ENCODE results near the gene RHEBL1.

Gene RHEBL1

GRCh38 chr12:49037947-49038237, 31.9 kb downstream of the RHEBL1 start:
- no peak for DNase-seq (ENCODE audit: extremely low spot score)
- ChIA-PET POLR2A (interaction anchor here (1.5 kb wide), 1 partner anchor 18 kb away, joined by 3 read pairs; no protein-coding TSS in a partner anchor), CTCF (interaction anchor here (0.7 to 1.5 kb wide), 2 partner anchors 10 to 18 kb away, joined by 3 read pairs; no protein-coding TSS in a partner anchor)
- TF ChIP-seq LEF1 (IDR thresholded peaks at IDR 0.05; ENCODE audit: borderline replicate concordance) (no peak), SP1 (IDR thresholded peaks at IDR 0.05) (no peak), ZNF384 (IDR thresholded peaks at IDR 0.05) (no peak), CTBP1 (IDR thresholded peaks at IDR 0.05; ENCODE audit: borderline replicate concordance) (no peak), HDGF (IDR thresholded peaks at IDR 0.05; ENCODE audit: borderline replicate concordance) (no peak), ELF4 (IDR thresholded peaks at IDR 0.05) (no peak), PKNOX1 (IDR thresholded peaks at IDR 0.05) (no peak), SUZ12 (IDR thresholded peaks at IDR 0.05) (no peak), BHLHE40 (IDR thresholded peaks at IDR 0.05; ENCODE audit: borderline replicate concordance) (no peak), NFRKB (IDR thresholded peaks at IDR 0.05) (no peak), FOXA1 (IDR thresholded peaks at IDR 0.05) (no peak), TARDBP (IDR thresholded peaks at IDR 0.05) (no peak), FOXK2 (IDR thresholded peaks at IDR 0.05) (no peak), ARNT (IDR thresholded peaks at IDR 0.05) (no peak), FOXM1 (IDR thresholded peaks at IDR 0.05; ENCODE audit: borderline replicate concordance) (no peak), L3MBTL2 (conservative IDR thresholded peaks at IDR 0.05) (no peak)

DNA sequence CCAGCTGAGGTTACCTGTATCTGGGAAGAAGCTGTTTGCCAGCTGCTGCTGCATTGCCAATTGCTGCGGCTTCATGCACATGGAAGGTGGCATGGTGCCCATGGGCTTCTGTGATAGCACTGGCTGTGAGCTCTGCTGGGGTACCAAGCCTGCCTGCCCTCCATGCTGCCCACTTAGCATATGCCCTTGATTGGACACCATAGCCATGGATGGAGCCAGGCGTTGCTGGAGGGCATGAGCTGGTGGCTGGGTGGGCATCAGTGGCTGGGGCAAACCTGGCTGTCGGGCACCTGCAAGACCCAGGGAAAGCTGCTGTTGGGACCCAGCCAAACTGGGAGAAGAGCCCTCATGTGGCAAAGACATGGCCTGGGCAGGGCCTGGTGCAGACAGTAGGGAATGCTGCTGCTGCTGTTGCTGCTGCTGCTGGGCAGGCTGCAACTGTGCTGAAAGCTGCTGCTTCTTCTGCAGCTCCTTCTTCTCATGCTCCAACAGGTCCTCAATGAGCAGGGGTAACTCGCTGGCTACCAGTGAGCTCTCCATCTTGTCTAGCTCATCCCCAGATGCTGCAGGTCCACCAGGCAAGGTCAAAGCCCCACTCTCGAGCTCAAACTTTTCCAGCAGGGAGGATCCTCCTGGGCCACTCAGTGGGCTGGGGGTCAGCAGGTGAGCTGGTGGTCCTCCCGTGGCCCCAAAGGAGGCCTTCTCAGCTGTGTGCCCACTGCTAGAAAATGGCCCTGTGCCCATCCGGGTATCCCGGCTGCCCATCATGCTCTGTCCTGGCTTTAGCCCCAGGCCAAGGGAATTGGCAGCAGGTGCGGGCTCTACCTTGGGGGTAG, 32.5 kb downstream of the RHEBL1 start:
- ChIA-PET POLR2A (interaction anchor here (1.5 kb wide), 1 partner anchor 17 kb away, joined by 3 read pairs; no protein-coding TSS in a partner anchor), CTCF (interaction anchor here (1.2 kb wide), 1 partner anchor 16 kb away, joined by 5 read pairs; no protein-coding TSS in a partner anchor)
- no peak for DNase-seq (ENCODE audit: extremely low spot score)
- TF ChIP-seq FOXM1 (IDR thresholded peaks at IDR 0.05; ENCODE audit: borderline replicate concordance) = no peak
- no peak for TF ChIP-seq ELF4 (IDR thresholded peaks at IDR 0.05)
- TF ChIP-seq SP1 (IDR thresholded peaks at IDR 0.05) = no peak
- no peak for TF ChIP-seq TARDBP (IDR thresholded peaks at IDR 0.05)
- TF ChIP-seq FOXA1 (IDR thresholded peaks at IDR 0.05) = no peak
- TF ChIP-seq FOXK2 (IDR thresholded peaks at IDR 0.05) = no peak
- no peak for TF ChIP-seq ZNF384 (IDR thresholded peaks at IDR 0.05)
- no peak for TF ChIP-seq L3MBTL2 (conservative IDR thresholded peaks at IDR 0.05)
- TF ChIP-seq LEF1 (IDR thresholded peaks at IDR 0.05; ENCODE audit: borderline replicate concordance) = no peak
- TF ChIP-seq HDGF (IDR thresholded peaks at IDR 0.05; ENCODE audit: borderline replicate concordance) = no peak
- TF ChIP-seq SUZ12 (IDR thresholded peaks at IDR 0.05) = no peak
- TF ChIP-seq PKNOX1 (IDR thresholded peaks at IDR 0.05) = no peak
- no peak for TF ChIP-seq BHLHE40 (IDR thresholded peaks at IDR 0.05; ENCODE audit: borderline replicate concordance)
- no peak for TF ChIP-seq ARNT (IDR thresholded peaks at IDR 0.05)
- no peak for TF ChIP-seq CTBP1 (IDR thresholded peaks at IDR 0.05; ENCODE audit: borderline replicate concordance)
- TF ChIP-seq NFRKB (IDR thresholded peaks at IDR 0.05) = no peak

GRCh38 chr12:49036029-49036428, 33.8 kb downstream of the RHEBL1 start:
- DNase-seq (ENCODE audit: extremely low spot score) = no peak
- CTCF ChIA-PET = interaction anchor here (0.7 to 1.2 kb wide), 2 partner anchors 14 to 306 kb away, joined by 3 to 5 read pairs; no protein-coding TSS in a partner anchor
- TF ChIP-seq FOXK2 (IDR thresholded peaks at IDR 0.05) (no peak), ZNF384 (IDR thresholded peaks at IDR 0.05) (no peak), BHLHE40 (IDR thresholded peaks at IDR 0.05; ENCODE audit: borderline replicate concordance) (no peak), SUZ12 (IDR thresholded peaks at IDR 0.05) (no peak), L3MBTL2 (conservative IDR thresholded peaks at IDR 0.05) (no peak), SP1 (IDR thresholded peaks at IDR 0.05) (no peak), ARNT (IDR thresholded peaks at IDR 0.05) (no peak), FOXA1 (IDR thresholded peaks at IDR 0.05) (no peak), PKNOX1 (IDR thresholded peaks at IDR 0.05) (no peak), ELF4 (IDR thresholded peaks at IDR 0.05) (no peak), TARDBP (IDR thresholded peaks at IDR 0.05) (no peak), CTBP1 (IDR thresholded peaks at IDR 0.05; ENCODE audit: borderline replicate concordance) (no peak), FOXM1 (IDR thresholded peaks at IDR 0.05; ENCODE audit: borderline replicate concordance) (no peak), NFRKB (IDR thresholded peaks at IDR 0.05) (no peak)
- POLR2A ChIA-PET = no interaction called here

- POLR2A ChIA-PET = interaction anchor here (1.0 to 1.2 kb wide), 3 partner anchors 7 to 24 kb away, joined by 3 read pairs; no protein-coding TSS in a partner anchor
Measured at GRCh38 chr12:49034286-49034622, 35.5 kb downstream of the RHEBL1 start.

More at GRCh38 chr12:49034286-49034622, 35.5 kb downstream of the RHEBL1 start:
- no peak for DNase-seq (ENCODE audit: extremely low spot score)
- CTCF ChIA-PET = interaction anchor here (1.2 kb wide), 1 partner anchor 10 kb away, joined by 6 read pairs; no protein-coding TSS in a partner anchor
- TF ChIP-seq LEF1 (IDR thresholded peaks at IDR 0.05; ENCODE audit: borderline replicate concordance) = no peak
- no peak for TF ChIP-seq BHLHE40 (IDR thresholded peaks at IDR 0.05; ENCODE audit: borderline replicate concordance)
- TF ChIP-seq ARNT (IDR thresholded peaks at IDR 0.05) = no peak
- TF ChIP-seq ELF4 (IDR thresholded peaks at IDR 0.05) = no peak
- no peak for TF ChIP-seq PKNOX1 (IDR thresholded peaks at IDR 0.05)
- TF ChIP-seq FOXA1 (IDR thresholded peaks at IDR 0.05) = no peak
- no peak for TF ChIP-seq CTBP1 (IDR thresholded peaks at IDR 0.05; ENCODE audit: borderline replicate concordance)
- TF ChIP-seq L3MBTL2 (conservative IDR thresholded peaks at IDR 0.05) = no peak
- no peak for TF ChIP-seq ZNF384 (IDR thresholded peaks at IDR 0.05)
- TF ChIP-seq SUZ12 (IDR thresholded peaks at IDR 0.05) = no peak
- no peak for TF ChIP-seq NFRKB (IDR thresholded peaks at IDR 0.05)
- no peak for TF ChIP-seq HDGF (IDR thresholded peaks at IDR 0.05; ENCODE audit: borderline replicate concordance)
- TF ChIP-seq SP1 (IDR thresholded peaks at IDR 0.05) = no peak
- TF ChIP-seq FOXM1 (IDR thresholded peaks at IDR 0.05; ENCODE audit: borderline replicate concordance) = no peak

Measured in HEK293T (cell line).